DND-41 (cell line): ENCODE results near the gene USP54.

Source experiments
- ATAC-seq: fragments of 200-7000 bp; cut with Tn5 transposase; 3 replicates; pipeline ENCODE4 v1.9.1; 2021; ENCODE audit warnings: low read depth; ENCODE audit not compliant: insufficient read depth
- DNase-seq: peaks from one replicate; pipeline ENCODE4 v3.0.0-alpha.2; 2020
- H2AFZ ChIP-seq: 2 replicates; pipeline ENCODE4 v1.6.0; 2012; ENCODE audit warnings: low read depth, low read length
- H3K27ac ChIP-seq: 2 replicates; pipeline ENCODE4 v1.5.1; 2012; ENCODE audit warnings: low read length, inconsistent platforms
- H3K27me3 ChIP-seq: fragments of 200-600 bp; sonication (generic); 2 replicates; pipeline ENCODE4 v1.6.0; 2012; ENCODE audit warnings: low read length, mild to moderate bottlenecking, inconsistent platforms; ENCODE audit not compliant: insufficient read depth, poor library complexity
- H3K36me3 ChIP-seq: 2 replicates; pipeline ENCODE4 v1.5.1; 2012; ENCODE audit warnings: low read length, inconsistent platforms; ENCODE audit not compliant: insufficient read depth
- H3K4me1 ChIP-seq: 2 replicates; pipeline ENCODE4 v1.5.1; 2012; ENCODE audit warnings: mild to moderate bottlenecking, low read length; ENCODE audit not compliant: insufficient read depth
- H3K4me2 ChIP-seq: 2 replicates; pipeline ENCODE4 v1.6.0; 2012; ENCODE audit warnings: mild to moderate bottlenecking, moderate library complexity, low read length, inconsistent platforms; ENCODE audit not compliant: insufficient read depth
- H3K4me3 ChIP-seq, 2 experiments: fragments of 200-600 bp in 1 of 2; shearing (Covaris generic) in 1 of 2; 2 replicates each; pipeline ENCODE4 v1.5.1; 2012 to 2016; ENCODE audit warnings: inconsistent platforms in 2 of 2, low read length in 2 of 2, mild to moderate bottlenecking in 2 of 2, low read depth in 1 of 2, moderate library complexity in 1 of 2
- H3K79me2 ChIP-seq: 2 replicates; pipeline ENCODE4 v1.6.0; 2012; ENCODE audit warnings: low read length, inconsistent platforms; ENCODE audit not compliant: insufficient read depth
- H3K9ac ChIP-seq: 2 replicates; pipeline ENCODE4 v1.6.0; 2012; ENCODE audit warnings: low read depth, mild to moderate bottlenecking, inconsistent platforms, low read length, moderate library complexity
- H3K9me3 ChIP-seq: 2 replicates; pipeline ENCODE4 v1.5.1; 2012; ENCODE audit warnings: low read length, moderate library complexity, mild to moderate bottlenecking, inconsistent platforms; ENCODE audit not compliant: insufficient read depth, severe bottlenecking
- H4K20me1 ChIP-seq: 2 replicates; pipeline ENCODE4 v1.6.0; 2012; ENCODE audit warnings: low read length; ENCODE audit not compliant: insufficient read depth
- CTCF ChIP-seq: IDR thresholded peaks from 2 replicates; pipeline ENCODE4 v1.5.1; 2012; ENCODE audit warnings: borderline replicate concordance, low read length, moderate library complexity, mild to moderate bottlenecking; ENCODE audit not compliant: poor library complexity, severe bottlenecking; ENCODE audit errors: extremely low read depth
- EZH2 ChIP-seq: IDR thresholded peaks from 3 replicates; pipeline ENCODE4 v1.6.1; 2012; ENCODE audit warnings: borderline replicate concordance, low read depth, mild to moderate bottlenecking, moderate library complexity, low read length, inconsistent platforms; ENCODE audit not compliant: severe bottlenecking

Gene USP54

GRCh38 chr10:73590881-73591799, at the start of gene USP54:
TSS of gene USP54 (minus strand) at chr10:73591342. CDS start at chr10:73575658, 15,684 bp downstream.
- peak within 1 kb of the TSS; percentile 70 for H3K4me2 ChIP-seq
- peak within 1 kb of the TSS; percentile 36 for H3K9ac ChIP-seq
- no peaks in the 10 kb centered on the region for H3K27me3 ChIP-seq
- peak; percentile 48 for DNase-seq
- no peaks in the 10 kb centered on the region for H3K36me3 ChIP-seq
- H4K20me1 ChIP-seq, result no peaks in the 10 kb centered on the region
- no peaks in the 10 kb centered on the region for H3K9me3 ChIP-seq
- H3K79me2 ChIP-seq, result no peaks in the 10 kb centered on the region
- ATAC-seq, result peak; percentile 97
- peaks cover 24% of the 10 kb centered on the region for H3K4me1 ChIP-seq
- H3K27ac ChIP-seq, result peak within 1 kb of the TSS; percentile 73
- peak within 1 kb of the TSS; percentile 70 for H2AFZ ChIP-seq
- no peak for TF ChIP-seq CTCF
- H3K4me3 ChIP-seq, result peak within 1 kb of the TSS; percentile 3 to 49; a peak in 3 of 4 replicates

- Histone ChIP-seq H3K9me3 (no peaks in the 10 kb centered on the region), H3K4me3 (no peak overlapping the region), H3K9ac (no peak overlapping the region), H2AFZ (no peak overlapping the region), H3K79me2 (no peaks in the 10 kb centered on the region), H3K4me1 (no peaks in the 10 kb centered on the region), H3K4me2 (no peak overlapping the region), H3K27ac (no peak overlapping the region), H4K20me1 (no peaks in the 10 kb centered on the region), H3K36me3 (no peaks in the 10 kb centered on the region), H3K27me3 (no peaks in the 10 kb centered on the region)
- DNase-seq, result no peak
- TF ChIP-seq CTCF, result no peak
- no peak for TF ChIP-seq EZH2
- ATAC-seq, result no peak
These were observed 48.1 kb upstream of the USP54 start for GRCh38 chr10:73639286-73639685.

- H3K9me3 ChIP-seq, result no peaks in the 10 kb centered on the region
- ATAC-seq (no peak), DNase-seq (no peak)
- H3K27me3 ChIP-seq, result no peaks in the 10 kb centered on the region
- H3K4me3 ChIP-seq, result no peak overlapping the region
- no peaks in the 10 kb centered on the region for H3K4me1 ChIP-seq
- no peak overlapping the region for H3K27ac ChIP-seq
- H3K79me2 ChIP-seq, result no peaks in the 10 kb centered on the region
- H3K36me3 ChIP-seq, result no peaks in the 10 kb centered on the region
- H2AFZ ChIP-seq, result no peak overlapping the region
- H3K9ac ChIP-seq, result no peak overlapping the region
- no peaks in the 10 kb centered on the region for H4K20me1 ChIP-seq
- H3K4me2 ChIP-seq, result no peak overlapping the region
- TF ChIP-seq CTCF (no peak), EZH2 (no peak)
These were observed 44.6 kb upstream of the USP54 start for GRCh38 chr10:73635781-73636180.
